Mesenchymal stem cell (in vitro differentiated cells and primary cell): Measurements from ENCODE around the gene CTNNA3.

Source experiments
- DNase-seq: peaks from one replicate; pipeline ENCODE4 v3.0.0-alpha.2; 2013
- H2AFZ ChIP-seq: one replicate; pipeline ENCODE4 v1.6.1; 2013; ENCODE audit warnings: low read depth, mild to moderate bottlenecking, control low read depth, inconsistent platforms, low read length, moderate library complexity
- H2AK5ac ChIP-seq: 2 replicates; pipeline ENCODE4 v1.6.1; 2013; ENCODE audit warnings: low read length, moderate library complexity, mild to moderate bottlenecking, inconsistent platforms; ENCODE audit not compliant: severe bottlenecking
- H2BK120ac ChIP-seq: one replicate; pipeline ENCODE4 v1.6.1; 2013; ENCODE audit warnings: low read depth, mild to moderate bottlenecking, inconsistent platforms, low read length, moderate library complexity
- H2BK12ac ChIP-seq, 2 experiments: one replicate each; pipeline ENCODE4 v1.6.1; 2013; ENCODE audit warnings: inconsistent platforms in 2 of 2, low read length in 2 of 2, mild to moderate bottlenecking in 2 of 2, moderate library complexity in 2 of 2, control low read depth in 1 of 2
- H2BK15ac ChIP-seq: one replicate; pipeline ENCODE4 v1.6.1; 2013; ENCODE audit warnings: mild to moderate bottlenecking, low read depth, inconsistent platforms; ENCODE audit not compliant: poor library complexity, severe bottlenecking
- H2BK5ac ChIP-seq: 2 replicates; pipeline ENCODE4 v1.6.1; 2013; ENCODE audit warnings: low read depth, mild to moderate bottlenecking, low read length, control low read depth, inconsistent platforms; ENCODE audit not compliant: poor library complexity, severe bottlenecking
- H3K14ac ChIP-seq, 2 experiments: one replicate each; pipeline ENCODE4 v1.6.1; 2013; ENCODE audit warnings: inconsistent platforms in 2 of 2, low read length in 2 of 2, control low read depth in 1 of 2, mild to moderate bottlenecking in 1 of 2, moderate library complexity in 1 of 2
- H3K18ac ChIP-seq, 2 experiments: one replicate each; pipeline ENCODE4 v1.6.1; 2013; ENCODE audit warnings: inconsistent platforms in 2 of 2, low read length in 2 of 2, control low read depth in 1 of 2, low read depth in 1 of 2, mild to moderate bottlenecking in 1 of 2
- H3K23ac ChIP-seq, 2 experiments: one replicate each; pipeline ENCODE4 v1.6.1; 2013; ENCODE audit warnings: inconsistent platforms in 2 of 2, low read length in 2 of 2, mild to moderate bottlenecking in 2 of 2, moderate library complexity in 2 of 2, control low read depth in 1 of 2
- H3K27ac ChIP-seq: 2 replicates; pipeline ENCODE4 v1.5.1; 2013; ENCODE audit warnings: mild to moderate bottlenecking, moderate library complexity, low read length, control low read depth, inconsistent platforms; ENCODE audit not compliant: poor library complexity, severe bottlenecking
- H3K27me3 ChIP-seq, 2 experiments: 2 replicates each; pipeline versions ENCODE4 v1.6.1 to v1.7.0; 2013; ENCODE audit warnings: low read length in 2 of 2, mild to moderate bottlenecking in 2 of 2, moderate library complexity in 2 of 2, control low read depth in 1 of 2, inconsistent platforms in 1 of 2; ENCODE audit not compliant: control insufficient read depth in 1 of 2, insufficient read depth in 1 of 2
- H3K36me3 ChIP-seq, 2 experiments: 2 replicates each; pipeline versions ENCODE4 v1.6.1 to v1.7.0; 2013; ENCODE audit warnings: low read length in 2 of 2, control low read depth in 1 of 2, inconsistent platforms in 1 of 2, low read depth in 1 of 2, mild to moderate bottlenecking in 1 of 2; ENCODE audit not compliant: insufficient read depth in 2 of 2, control insufficient read depth in 1 of 2
- H3K4ac ChIP-seq, 2 experiments: one replicate each; pipeline ENCODE4 v1.6.1; 2013; ENCODE audit warnings: inconsistent platforms in 2 of 2, low read length in 2 of 2, mild to moderate bottlenecking in 2 of 2, moderate library complexity in 2 of 2, control low read depth in 1 of 2, low read depth in 1 of 2
- H3K4me1 ChIP-seq: 2 replicates; pipeline ENCODE4 v1.6.1; 2013; ENCODE audit warnings: low read depth, low read length, control low read depth; ENCODE audit not compliant: control insufficient read depth, insufficient read depth
- H3K4me2 ChIP-seq: 2 replicates; pipeline ENCODE4 v1.6.1; 2013; ENCODE audit warnings: low read length, mild to moderate bottlenecking, inconsistent platforms; ENCODE audit not compliant: poor library complexity, severe bottlenecking
- H3K4me3 ChIP-seq, 2 experiments: 2 replicates each; pipeline versions ENCODE4 v1.5.1 to v1.7.0; 2013; ENCODE audit warnings: low read length in 2 of 2, mild to moderate bottlenecking in 2 of 2, control low read depth in 1 of 2, low read depth in 1 of 2; ENCODE audit not compliant: insufficient read depth in 1 of 2
- H3K79me1 ChIP-seq: replicated peaks from 2 replicates; pipeline ENCODE4 v1.6.1; 2013; ENCODE audit warnings: mild to moderate bottlenecking, control low read depth, low read length, inconsistent platforms; ENCODE audit not compliant: poor library complexity, severe bottlenecking
- H3K9ac ChIP-seq: 2 replicates; pipeline ENCODE4 v1.7.0; 2013; ENCODE audit warnings: mild to moderate bottlenecking, low read length, moderate library complexity
- H3K9me3 ChIP-seq: 2 replicates; pipeline ENCODE4 v1.7.0; 2013; ENCODE audit warnings: mild to moderate bottlenecking, low read length; ENCODE audit not compliant: control insufficient read depth
- H4K8ac ChIP-seq: one replicate; pipeline ENCODE4 v1.6.1; 2013; ENCODE audit warnings: inconsistent platforms, mild to moderate bottlenecking, low read length, moderate library complexity
- H4K91ac ChIP-seq: one replicate; pipeline ENCODE4 v1.6.1; 2013; ENCODE audit warnings: mild to moderate bottlenecking, low read length, inconsistent platforms
- WGBS: methylation state at CpG from one replicate; pipeline ENCODE4 v1.1.7; 2013; ENCODE audit warnings: mixed read lengths; 5-methylcytosine and 5-hydroxymethylcytosine counted together

CTNNA3 gene

GRCh38 chr10:67250686-67251085 lies 445.3 kb downstream of the CTNNA3 start:
- H3K79me1 ChIP-seq, result no peaks in the 10 kb centered on the region
- H3K4me2 ChIP-seq, result no peak overlapping the region
- H3K4ac ChIP-seq, result no peak overlapping the region
- no peak overlapping the region for H2BK5ac ChIP-seq
- no peak overlapping the region for H3K14ac ChIP-seq
- no peak overlapping the region for H4K91ac ChIP-seq
- H3K4me3 ChIP-seq, result no peak overlapping the region
- no peak overlapping the region for H3K18ac ChIP-seq
- no peak overlapping the region for H4K8ac ChIP-seq
- H2BK120ac ChIP-seq, result no peak overlapping the region
- H3K9ac ChIP-seq, result no peak overlapping the region
- H2AK5ac ChIP-seq, result no peak overlapping the region
- H2BK15ac ChIP-seq, result no peak overlapping the region
- H3K36me3 ChIP-seq, result no peaks in the 10 kb centered on the region
- H3K9me3 ChIP-seq, result no peaks in the 10 kb centered on the region
- H2AFZ ChIP-seq, result no peak overlapping the region
- no peak for DNase-seq
- H3K27ac ChIP-seq, result no peak overlapping the region
- WGBS, result 57% methylated on average over 1 of the region's 1 CpG
- no peak overlapping the region for H2BK12ac ChIP-seq
- H3K4me1 ChIP-seq, result no peaks in the 10 kb centered on the region
- no peaks in the 10 kb centered on the region for H3K27me3 ChIP-seq
- no peak overlapping the region for H3K23ac ChIP-seq

- Histone ChIP-seq H3K23ac (no peak overlapping the region), H3K18ac (no peak overlapping the region), H2BK12ac (no peak overlapping the region), H4K91ac (no peak overlapping the region), H2BK5ac (no peak overlapping the region), H2BK15ac (no peak overlapping the region), H3K27me3 (no peaks in the 10 kb centered on the region), H3K9me3 (no peaks in the 10 kb centered on the region), H2BK120ac (no peak overlapping the region), H3K4me2 (no peak overlapping the region), H3K27ac (no peak overlapping the region), H3K4me3 (no peak overlapping the region), H2AFZ (no peak overlapping the region), H3K14ac (no peak overlapping the region), H3K79me1 (no peaks in the 10 kb centered on the region), H3K36me3 (no peaks in the 10 kb centered on the region), H4K8ac (no peak overlapping the region), H3K4ac (no peak overlapping the region), H3K4me1 (no peaks in the 10 kb centered on the region), H2AK5ac (no peak overlapping the region), H3K9ac (no peak overlapping the region)
- DNase-seq, result no peak
- 100% methylated on average over 1 of the region's 3 CpGs for WGBS
Measured at GRCh38 chr10:67246066-67246555, 449.9 kb downstream of the CTNNA3 start.

GRCh38 chr10:67242528-67242927 lies 453.5 kb downstream of the CTNNA3 start:
- no peak overlapping the region for H2BK5ac ChIP-seq
- H2AK5ac ChIP-seq, result no peak overlapping the region
- H3K27ac ChIP-seq, result no peak overlapping the region
- H3K14ac ChIP-seq, result no peak overlapping the region
- WGBS, result 78% methylated on average over 3 of the region's 3 CpGs
- H3K79me1 ChIP-seq, result no peaks in the 10 kb centered on the region
- no peak overlapping the region for H3K9ac ChIP-seq
- H3K4me2 ChIP-seq, result no peak overlapping the region
- H3K4ac ChIP-seq, result no peak overlapping the region
- no peaks in the 10 kb centered on the region for H3K36me3 ChIP-seq
- no peak overlapping the region for H2BK15ac ChIP-seq
- DNase-seq, result no peak
- no peak overlapping the region for H2BK120ac ChIP-seq
- no peak overlapping the region for H3K4me3 ChIP-seq
- no peak overlapping the region for H2BK12ac ChIP-seq
- H3K23ac ChIP-seq, result no peak overlapping the region
- no peak overlapping the region for H4K8ac ChIP-seq
- no peaks in the 10 kb centered on the region for H3K9me3 ChIP-seq
- H3K27me3 ChIP-seq, result no peaks in the 10 kb centered on the region
- no peaks in the 10 kb centered on the region for H3K4me1 ChIP-seq
- H3K18ac ChIP-seq, result no peak overlapping the region
- no peak overlapping the region for H2AFZ ChIP-seq
- H4K91ac ChIP-seq, result no peak overlapping the region

- WGBS, result no CpG with 5 or more reads among the region's 1 CpG
- no peak overlapping the region for H3K9ac ChIP-seq
- H3K4ac ChIP-seq, result no peak overlapping the region
- H4K8ac ChIP-seq, result no peak overlapping the region
- no peak overlapping the region for H2AK5ac ChIP-seq
- H4K91ac ChIP-seq, result no peak overlapping the region
- H3K36me3 ChIP-seq, result no peaks in the 10 kb centered on the region
- no peaks in the 10 kb centered on the region for H3K27me3 ChIP-seq
- H2BK120ac ChIP-seq, result no peak overlapping the region
- no peak overlapping the region for H3K4me3 ChIP-seq
- H2BK5ac ChIP-seq, result no peak overlapping the region
- H2AFZ ChIP-seq, result no peak overlapping the region
- no peaks in the 10 kb centered on the region for H3K9me3 ChIP-seq
- no peak overlapping the region for H3K18ac ChIP-seq
- H3K4me2 ChIP-seq, result no peak overlapping the region
- no peak for DNase-seq
- H3K79me1 ChIP-seq, result no peaks in the 10 kb centered on the region
- no peak overlapping the region for H3K14ac ChIP-seq
- H2BK15ac ChIP-seq, result no peak overlapping the region
- no peak overlapping the region for H2BK12ac ChIP-seq
- no peak overlapping the region for H3K27ac ChIP-seq
- no peaks in the 10 kb centered on the region for H3K4me1 ChIP-seq
- H3K23ac ChIP-seq, result no peak overlapping the region
Measured at GRCh38 chr10:67241451-67241850, 454.5 kb downstream of the CTNNA3 start.
